Right lobe of liver (tissue), 6 donors: ENCODE data around the gene DUSP6. TPM values are rescaled to one million over a fixed set of nuclear protein-coding genes. Genes with fewer than 3 reads are reported as not detected.

Experiments
- ATAC-seq, 4 donors: fragments of 200-7000 bp; cut with Tn5 transposase; one replicate each; pipeline ENCODE4 v1.9.1; 2020; ENCODE audit warnings: mild to moderate bottlenecking in 4 of 4, moderate library complexity in 4 of 4
- DNase-seq, 3 donors: peaks; one replicate each; pipeline ENCODE4 v3.0.0-alpha.2; 2020
- H3K27ac ChIP-seq, 3 donors: fragments of 200-600 bp; one replicate each; pipeline ENCODE4 v1.8.0; 2022
- H3K27me3 ChIP-seq, 2 donors: fragments of 200-600 bp; one replicate each; pipeline ENCODE4 v1.8.0; 2022
- H3K36me3 ChIP-seq, 4 donors: fragments of 200-600 bp; sonication (generic) in 1 of 4; one replicate each; pipeline versions ENCODE4 v1.5.1 to v1.8.0; 2017 to 2022; ENCODE audit warnings: control low read depth in 1 of 4
- H3K4me1 ChIP-seq, 4 donors: fragments of 200-600 bp; sonication (generic) in 1 of 4; one replicate each; pipeline versions ENCODE4 v1.5.1 to v1.8.0; 2017 to 2022; ENCODE audit warnings: control low read depth in 1 of 4
- H3K4me3 ChIP-seq, 3 donors: fragments of 200-600 bp; one replicate each; pipeline ENCODE4 v1.8.0; 2022
- H3K9me3 ChIP-seq, 4 donors: fragments of 200-600 bp; sonication (generic) in 1 of 4; one replicate each; pipeline versions ENCODE4 v1.5.1 to v1.8.0; 2017 to 2022; ENCODE audit warnings: control low read depth in 1 of 4
- CTCF ChIP-seq, 4 donors: fragments of 200-600 bp in 3 of 4; fragments of 450-650 bp in 1 of 4; IDR thresholded peaks; one replicate each; pipeline versions ENCODE4 v1.5.1 to v1.8.0; 2016 to 2022; ENCODE audit warnings: antibody characterized with exemption in 4 of 4, mild to moderate bottlenecking in 2 of 4
- POLR2A ChIP-seq: fragments of 450-650 bp; IDR thresholded peaks from one replicate; pipeline ENCODE4 v1.6.1; 2017; ENCODE audit warnings: antibody characterized with exemption, mild to moderate bottlenecking
- WGBS: methylation state at CpG from one replicate; pipeline ENCODE4 v1.1.6; 2018; ENCODE audit warnings: low coverage, low lambda C conversion rate; ENCODE audit not compliant: insufficient coverage; ENCODE audit errors: missing lambda C conversion rate; 5-methylcytosine and 5-hydroxymethylcytosine counted together
- intact Hi-C, 2 donors: fragments of 100-400 bp; cut with DNase I; formaldehyde crosslinking; loops; one replicate each; pipeline versions ENCODE4 v1.11.2 to v1.14.1; 2022
- total RNA-seq, 6 experiments: library from RNA; depleted of rRNA in 2 of 6; stranded (reverse); fragments of >200 nt in 2 of 6; fragmentation: NEBNext Ultra II Directional in 3 of 6; extraction: Animal tissue kit (Norgen Biotek cat#: 25700) in 3 of 6; gene quantifications; one replicate each; pipeline versions ENCODE4 v1.1.0 to v1.2.4, GENCODE V29; 2016 to 2023
- donor health status: DM: no; HTN: yes; CAD: no.
- donor health status: DM: no; HTN: no; CAD: no.
- donor health status: DM: no; HTN: no; CAD: no.
- donor health status: DM: no; HTN: yes; CAD: no.
- donor health status: DM: no; HTN: yes; CAD: no.

Gene DUSP6
- total RNA-seq, 6 experiments from 2014 or later, result 24.3 to 139 (median 50.4) TPM

DNA sequence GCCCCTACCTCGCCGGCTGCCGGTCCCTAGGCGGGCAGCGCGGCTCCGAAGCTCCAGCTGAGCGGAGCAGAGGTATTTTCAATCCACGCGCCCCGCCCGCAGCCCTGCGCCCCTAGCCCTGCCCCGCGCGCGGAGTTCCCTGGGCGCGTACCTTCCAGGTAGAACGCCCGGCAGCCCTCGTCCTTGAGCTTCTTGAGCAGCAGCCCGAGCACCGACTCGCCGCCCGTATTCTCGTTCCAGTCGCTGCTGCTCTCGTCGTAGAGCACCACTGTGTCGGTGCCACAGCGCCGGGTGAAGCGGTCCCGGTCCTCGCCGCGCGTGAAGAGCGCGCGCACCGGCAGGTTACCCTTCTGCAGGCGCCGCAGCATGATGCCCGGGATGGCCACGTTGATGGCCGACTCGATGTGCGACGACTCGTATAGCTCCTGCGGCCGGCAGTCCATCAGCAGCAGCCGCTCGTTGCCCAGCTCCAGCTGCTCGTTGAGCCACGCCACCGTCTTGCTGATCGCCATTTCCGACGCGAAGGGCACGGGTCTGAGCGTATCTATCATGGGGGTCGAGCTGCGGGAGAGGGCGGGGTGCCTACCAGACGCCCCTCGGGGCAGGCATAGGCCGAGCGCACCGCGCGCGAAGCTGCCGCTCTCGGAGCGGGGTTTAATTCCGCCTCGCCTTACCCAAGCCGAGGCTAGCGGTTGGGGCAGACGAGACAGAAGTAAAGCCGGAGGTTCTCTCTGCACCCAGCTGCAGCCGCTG is 636 bp downstream of the DUSP6 start:
- H3K9me3 ChIP-seq, result no peaks in the 10 kb centered on the region
- 0% methylated on average over 11 of the region's 87 CpGs for WGBS
- H3K4me3 ChIP-seq, result peak overlapping the region; percentile 87 to 88 (median 88)
- H3K27ac ChIP-seq, result peak overlapping the region; percentile 95 to 99 (median 98)
- no peaks in the 10 kb centered on the region for H3K27me3 ChIP-seq
- H3K4me1 ChIP-seq, result peaks cover 0 to 39% (median 16%) of the 10 kb centered on the region in 4 donors
- peaks cover 0 to 12% (median 0%) of the 10 kb centered on the region in 4 donors for H3K36me3 ChIP-seq
- intact Hi-C loops, result loop anchor here in 1 of 2 donors (5.0 kb wide), 1 partner anchor 184 kb away; no protein-coding TSS in a partner anchor
- peak in 3 of 4 donors; percentile 0 for ATAC-seq
- DNase-seq, result peak; percentile 55 to 70 (median 62)
- TF ChIP-seq CTCF (IDR thresholded peaks at IDR 0.05) (no peak), POLR2A (no peak)

DNA sequence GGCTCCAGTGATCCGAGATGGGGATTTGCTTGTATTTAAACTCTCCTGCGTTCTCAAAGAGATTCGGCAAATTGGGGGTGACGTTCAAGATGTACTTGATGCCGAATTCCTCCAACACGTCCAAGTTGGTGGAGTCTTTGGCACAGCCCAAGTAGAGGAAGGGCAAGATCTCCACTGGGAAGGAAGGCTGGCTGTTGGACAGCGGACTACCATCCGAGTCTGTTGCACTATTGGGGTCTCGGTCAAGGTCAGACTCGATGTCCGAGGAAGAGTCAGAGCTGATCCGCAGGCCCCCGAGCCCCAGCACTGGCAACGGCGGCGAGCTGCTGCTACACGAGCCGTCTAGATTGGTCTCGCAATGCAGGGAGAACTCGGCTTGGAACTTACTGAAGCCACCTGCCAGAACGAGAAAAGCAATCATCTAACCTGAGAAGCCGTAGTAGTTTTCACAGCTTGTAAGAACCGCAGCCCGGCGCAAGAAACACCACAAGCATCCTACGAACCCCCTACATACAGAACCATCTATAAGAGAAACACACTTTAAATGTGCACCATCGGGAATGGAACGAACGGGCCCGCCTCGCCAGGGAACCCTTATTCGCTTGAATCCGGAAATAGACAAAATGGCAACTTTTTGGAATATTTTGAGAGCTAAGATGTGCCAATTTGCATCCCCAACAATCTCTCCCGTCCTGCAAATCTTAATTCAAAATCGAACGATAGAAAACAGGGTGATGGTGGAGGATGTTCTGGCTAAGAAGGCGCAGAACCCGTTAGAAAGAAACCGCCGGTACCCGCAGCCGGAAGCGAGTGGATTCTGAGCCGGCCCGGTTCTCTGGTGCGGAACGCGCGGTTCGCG is 1.4 kb downstream of the DUSP6 start:
- H3K27me3 ChIP-seq, result no peaks in the 10 kb centered on the region
- DNase-seq (peak in 2 of 3 donors; percentile 37 to 56), ATAC-seq (no peak)
- 2% methylated on average over 27 of the region's 51 CpGs for WGBS
- peaks cover 0 to 12% (median 0%) of the 10 kb centered on the region in 4 donors for H3K36me3 ChIP-seq
- no peak for TF ChIP-seq CTCF (IDR thresholded peaks at IDR 0.05)
- TF ChIP-seq POLR2A, result no peak
- peak overlapping the region; percentile 87 to 88 (median 88) for H3K4me3 ChIP-seq
- intact Hi-C loops, result loop anchor here in 1 of 2 donors (5.0 kb wide), 1 partner anchor 184 kb away; no protein-coding TSS in a partner anchor
- no peaks in the 10 kb centered on the region for H3K9me3 ChIP-seq
- H3K27ac ChIP-seq, result peak overlapping the region; percentile 95 to 99 (median 98)
- H3K4me1 ChIP-seq, result peaks cover 0 to 40% (median 17%) of the 10 kb centered on the region in 4 donors

DNA sequence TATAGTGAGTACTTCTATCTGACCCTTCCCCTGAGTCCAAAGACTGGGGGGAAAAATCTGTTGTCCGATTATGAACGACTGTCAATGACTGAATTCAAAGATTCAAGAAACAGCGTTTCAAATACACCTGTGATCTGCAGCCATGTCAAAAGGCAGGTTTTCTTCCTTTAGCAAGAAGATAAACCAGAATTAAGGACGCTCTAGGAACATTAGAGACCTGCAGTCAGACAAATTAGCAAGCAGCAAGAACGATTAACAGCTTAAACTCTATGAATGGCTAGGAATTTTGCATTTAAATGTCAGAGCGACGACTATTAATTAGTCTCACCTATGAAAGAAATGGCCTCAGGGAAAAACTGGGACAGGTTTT is 2.1 kb downstream of the DUSP6 start:
- intact Hi-C loops, result loop anchor here in 1 of 2 donors (5.0 kb wide), 1 partner anchor 183 kb away; no protein-coding TSS in a partner anchor
- H3K27me3 ChIP-seq, result no peaks in the 10 kb centered on the region
- H3K4me1 ChIP-seq, result peaks cover 0 to 42% (median 18%) of the 10 kb centered on the region in 4 donors
- DNase-seq (no peak), ATAC-seq (no peak)
- peak overlapping the region; percentile 87 to 88 (median 88) for H3K4me3 ChIP-seq
- peak overlapping the region; percentile 95 to 99 (median 98) for H3K27ac ChIP-seq
- H3K36me3 ChIP-seq, result peaks cover 0 to 12% (median 0%) of the 10 kb centered on the region in 4 donors
- 12% methylated on average over 7 of the region's 7 CpGs for WGBS
- H3K9me3 ChIP-seq, result no peaks in the 10 kb centered on the region
- no peak for TF ChIP-seq POLR2A
- TF ChIP-seq CTCF (IDR thresholded peaks at IDR 0.05), result no peak

DNA sequence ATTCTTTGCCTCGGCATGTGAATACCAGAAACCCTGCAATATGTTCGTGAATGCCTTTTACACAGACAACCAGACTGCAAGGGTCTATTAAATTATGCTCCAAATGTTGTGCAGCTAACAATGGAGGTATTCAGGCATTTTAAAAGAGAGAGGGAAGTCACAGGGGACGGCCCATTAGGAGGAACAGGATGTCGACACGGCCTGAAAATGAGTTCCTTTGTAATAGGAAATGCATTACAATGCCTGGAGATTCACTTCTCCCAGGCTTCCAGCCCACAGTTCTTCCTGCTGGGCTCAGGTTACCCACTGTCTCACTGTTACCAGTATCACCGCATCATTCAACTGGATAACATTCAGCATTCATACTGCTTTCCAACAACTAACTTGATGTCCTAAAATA is 2.5 kb downstream of the DUSP6 start:
- intact Hi-C loops, result loop anchor here in 1 of 2 donors (5.0 kb wide), 1 partner anchor 183 kb away; no protein-coding TSS in a partner anchor
- no peaks in the 10 kb centered on the region for H3K27me3 ChIP-seq
- peaks cover 0 to 12% (median 0%) of the 10 kb centered on the region in 4 donors for H3K36me3 ChIP-seq
- peak; percentile 57 for TF ChIP-seq POLR2A
- no peak for TF ChIP-seq CTCF (IDR thresholded peaks at IDR 0.05)
- ATAC-seq (no peak), DNase-seq (peak in 1 of 3 donors; percentile 60)
- H3K27ac ChIP-seq, result peak overlapping the region; percentile 95 to 99 (median 98)
- H3K4me1 ChIP-seq, result peaks cover 0 to 46% (median 20%) of the 10 kb centered on the region in 4 donors
- peak overlapping the region; percentile 87 to 88 (median 88) for H3K4me3 ChIP-seq
- H3K9me3 ChIP-seq, result no peaks in the 10 kb centered on the region
- 10% methylated on average over 6 of the region's 6 CpGs for WGBS
